H9 (cell line): ENCODE measurements around the gene TRNP1. TPM values are rescaled to one million over a fixed set of nuclear protein-coding genes. Genes with fewer than 3 reads are reported as not detected.

Source experiments
- DNase-seq: peaks from one replicate; pipeline ENCODE4 v3.0.0-alpha.2; 2017
- H2AFZ ChIP-seq: one replicate; pipeline ENCODE4 v1.6.1; 2013; ENCODE audit warnings: mild to moderate bottlenecking, low read length, control low read depth, moderate library complexity
- H2AK5ac ChIP-seq: 2 replicates; pipeline ENCODE4 v1.6.1; 2013; ENCODE audit warnings: low read length, control low read depth, mixed read lengths; ENCODE audit not compliant: insufficient read length
- H2BK120ac ChIP-seq: one replicate; pipeline ENCODE4 v1.6.1; 2013; ENCODE audit warnings: low read depth, mild to moderate bottlenecking, low read length, control low read depth, inconsistent platforms; ENCODE audit not compliant: poor library complexity, severe bottlenecking
- H2BK12ac ChIP-seq: 2 replicates; pipeline ENCODE4 v1.6.1; 2013; ENCODE audit warnings: low read length, control low read depth, mixed read lengths, low read depth; ENCODE audit not compliant: insufficient read length
- H2BK15ac ChIP-seq: 2 replicates; pipeline ENCODE4 v1.6.1; 2013; ENCODE audit warnings: low read depth, low read length, control low read depth
- H2BK20ac ChIP-seq: one replicate; pipeline ENCODE4 v1.6.1; 2013; ENCODE audit warnings: low read depth, mild to moderate bottlenecking, low read length, control low read depth, inconsistent platforms; ENCODE audit not compliant: poor library complexity, severe bottlenecking
- H2BK5ac ChIP-seq: 2 replicates; pipeline ENCODE4 v1.6.1; 2013; ENCODE audit warnings: low read length, control low read depth, mixed read lengths; ENCODE audit not compliant: insufficient read length
- H3K14ac ChIP-seq: 2 replicates; pipeline ENCODE4 v1.6.1; 2013; ENCODE audit warnings: low read length, control low read depth; ENCODE audit not compliant: insufficient read depth
- H3K18ac ChIP-seq: 2 replicates; pipeline ENCODE4 v1.6.1; 2013; ENCODE audit warnings: low read depth, mild to moderate bottlenecking, mixed read lengths, low read length, control low read depth; ENCODE audit not compliant: insufficient read length
- H3K23ac ChIP-seq: 2 replicates; pipeline ENCODE4 v1.6.1; 2013; ENCODE audit warnings: low read length, control low read depth, mixed read lengths, low read depth; ENCODE audit not compliant: insufficient read length
- H3K23me2 ChIP-seq: 2 replicates; pipeline ENCODE4 v1.6.1; 2013; ENCODE audit warnings: low read depth, mild to moderate bottlenecking, mixed read lengths, low read length, control low read depth; ENCODE audit not compliant: insufficient read length, poor library complexity, severe bottlenecking
- H3K27ac ChIP-seq: 2 replicates; pipeline ENCODE4 v1.5.1; 2013; ENCODE audit warnings: low read length, control low read depth, mixed read lengths, low read depth; ENCODE audit not compliant: insufficient read length
- H3K27me3 ChIP-seq: 2 replicates; pipeline ENCODE4 v1.6.1; 2013; ENCODE audit warnings: low read length, control low read depth, inconsistent platforms; ENCODE audit not compliant: insufficient read depth
- H3K4ac ChIP-seq: 2 replicates; pipeline ENCODE4 v1.6.1; 2013; ENCODE audit warnings: low read depth, mild to moderate bottlenecking, control low read depth, inconsistent platforms, low read length, moderate library complexity
- H3K4me1 ChIP-seq: 2 replicates; pipeline ENCODE4 v1.6.1; 2013; ENCODE audit warnings: low read length, control low read depth, inconsistent platforms; ENCODE audit not compliant: insufficient read depth
- H3K4me2 ChIP-seq: 2 replicates; pipeline ENCODE4 v1.6.1; 2013; ENCODE audit warnings: low read length, control low read depth, mixed read lengths; ENCODE audit not compliant: insufficient read length, insufficient read depth
- H3K56ac ChIP-seq: 2 replicates; pipeline ENCODE4 v1.6.1; 2013; ENCODE audit warnings: low read depth, mild to moderate bottlenecking, mixed read lengths, low read length, control low read depth; ENCODE audit not compliant: insufficient read length
- H3K79me1 ChIP-seq: 2 replicates; pipeline ENCODE4 v1.6.1; 2013; ENCODE audit warnings: low read depth, mild to moderate bottlenecking, moderate library complexity, low read length, control low read depth, inconsistent platforms; ENCODE audit not compliant: insufficient read depth, poor library complexity, severe bottlenecking
- H3K79me2 ChIP-seq: 2 replicates; pipeline ENCODE4 v1.6.1; 2013; ENCODE audit warnings: low read length, control low read depth, inconsistent platforms; ENCODE audit not compliant: insufficient read depth
- H3K9ac ChIP-seq: 2 replicates; pipeline ENCODE4 v1.6.1; 2013; ENCODE audit warnings: low read length, control low read depth, mixed read lengths; ENCODE audit not compliant: insufficient read length; ENCODE audit errors: extremely low read depth
- H3K9me3 ChIP-seq: one replicate; pipeline ENCODE4 v1.6.1; 2013; ENCODE audit warnings: low read depth, low read length, inconsistent platforms; ENCODE audit not compliant: control insufficient read depth
- H3T11ph ChIP-seq: one replicate; pipeline ENCODE4 v1.6.1; 2013; ENCODE audit warnings: mild to moderate bottlenecking, low read length, control low read depth, inconsistent platforms
- H4K20me1 ChIP-seq: one replicate; pipeline ENCODE4 v1.6.1; 2013; ENCODE audit not compliant: control insufficient read depth, insufficient read length, insufficient read depth
- H4K5ac ChIP-seq: 2 replicates; pipeline ENCODE4 v1.6.1; 2013; ENCODE audit warnings: low read depth, mild to moderate bottlenecking, mixed read lengths, low read length, control low read depth; ENCODE audit not compliant: insufficient read length
- H4K8ac ChIP-seq: replicated peaks from 2 replicates; pipeline ENCODE4 v1.6.1; 2013; ENCODE audit warnings: low read length, control low read depth, mixed read lengths, low read depth; ENCODE audit not compliant: insufficient read length
- H4K91ac ChIP-seq: 2 replicates; pipeline ENCODE4 v1.6.1; 2013; ENCODE audit warnings: low read depth, mild to moderate bottlenecking, moderate library complexity, mixed read lengths, low read length, control low read depth; ENCODE audit not compliant: insufficient read length
- H3K27ac Mint-ChIP-seq, 3 experiments: 2 replicates in 2 of 3; 3 replicates in 1 of 3; pipeline ENCODE4 v1.8.0; 2020 to 2021; ENCODE audit warnings: mixed read lengths in 3 of 3, mild to moderate bottlenecking in 1 of 3, moderate library complexity in 1 of 3
- H3K27me3 Mint-ChIP-seq: 2 replicates; pipeline ENCODE4 v1.8.0; 2021; ENCODE audit warnings: low read depth, mild to moderate bottlenecking, moderate library complexity, mixed read lengths
- H3K36me3 Mint-ChIP-seq, 3 experiments: 2 replicates in 2 of 3; 3 replicates in 1 of 3; pipeline ENCODE4 v1.8.0; 2020 to 2021; ENCODE audit warnings: low read depth in 3 of 3, mixed read lengths in 3 of 3; ENCODE audit not compliant: insufficient read depth in 1 of 3
- H3K4me1 Mint-ChIP-seq, 2 experiments: 2 replicates each; pipeline ENCODE4 v1.8.0; 2020; ENCODE audit warnings: mixed read lengths in 2 of 2
- H3K4me3 Mint-ChIP-seq, 2 experiments: 2 replicates in 1 of 2; 3 replicates in 1 of 2; pipeline ENCODE4 v1.8.0; 2020 to 2021; ENCODE audit warnings: mild to moderate bottlenecking in 2 of 2, mixed read lengths in 2 of 2, moderate library complexity in 1 of 2
- H3K9me3 Mint-ChIP-seq, 2 experiments: 2 replicates in 1 of 2; 3 replicates in 1 of 2; pipeline ENCODE4 v1.8.0; 2020; ENCODE audit warnings: mild to moderate bottlenecking in 2 of 2, mixed read lengths in 2 of 2, moderate library complexity in 1 of 2
- WGBS: extraction: QIAGEN DNeasy Blood & Tissue Kit; methylation state at CpG from one replicate; pipeline ENCODE4 v1.1.7; 2013; ENCODE audit warnings: missing lambda C conversion rate, low lambda C conversion rate, mixed read lengths; ENCODE audit not compliant: insufficient read length; ENCODE audit errors: extremely low coverage; 5-methylcytosine and 5-hydroxymethylcytosine counted together
- total RNA-seq: library from RNA; stranded (reverse); gene quantifications from 2 replicates; pipeline ENCODE4 v1.2.1, GENCODE V29; 2021
- TF ChIP-seq, protein P1 (sequence below): fragments of 200-600 bp; sonication (generic); conservative IDR thresholded peaks from 3 replicates; pipeline ENCODE4 v1.8.0; 2021; ENCODE audit warnings: antibody characterized with exemption, mild to moderate bottlenecking

TRNP1 gene
- total RNA-seq, 1 experiment from 2014 or later, result 39.0 TPM

GRCh38 chr1:27005166-27005530 lies 11.7 kb downstream of the TRNP1 start:
- H3K27me3 ChIP-seq, result no peaks in the 10 kb centered on the region
- no peak overlapping the region for H3K56ac ChIP-seq
- no peak overlapping the region for H4K8ac ChIP-seq
- H3K18ac ChIP-seq, result no peak overlapping the region
- no peak overlapping the region for H3K23ac ChIP-seq
- no CpG with 5 or more reads among the region's 3 CpGs for WGBS
- H2BK120ac ChIP-seq, result no peak overlapping the region
- H2BK15ac ChIP-seq, result no peak overlapping the region
- peaks cover 74 to 80% of the 10 kb centered on the region in 2 experiments for H3K4me1 Mint-ChIP-seq
- no peaks in the 10 kb centered on the region; a peak in 1 of 5 replicates for H3K9me3 Mint-ChIP-seq
- no peak overlapping the region for H2AK5ac ChIP-seq
- no peaks in the 10 kb centered on the region for H4K20me1 ChIP-seq
- peaks cover 25% of the 10 kb centered on the region for H3K4me1 ChIP-seq
- no peaks in the 10 kb centered on the region for H3K9me3 ChIP-seq
- H3K27ac Mint-ChIP-seq, result peak overlapping the region; percentile 77 to 98 (median 94)
- TF ChIP-seq, protein P1, sequence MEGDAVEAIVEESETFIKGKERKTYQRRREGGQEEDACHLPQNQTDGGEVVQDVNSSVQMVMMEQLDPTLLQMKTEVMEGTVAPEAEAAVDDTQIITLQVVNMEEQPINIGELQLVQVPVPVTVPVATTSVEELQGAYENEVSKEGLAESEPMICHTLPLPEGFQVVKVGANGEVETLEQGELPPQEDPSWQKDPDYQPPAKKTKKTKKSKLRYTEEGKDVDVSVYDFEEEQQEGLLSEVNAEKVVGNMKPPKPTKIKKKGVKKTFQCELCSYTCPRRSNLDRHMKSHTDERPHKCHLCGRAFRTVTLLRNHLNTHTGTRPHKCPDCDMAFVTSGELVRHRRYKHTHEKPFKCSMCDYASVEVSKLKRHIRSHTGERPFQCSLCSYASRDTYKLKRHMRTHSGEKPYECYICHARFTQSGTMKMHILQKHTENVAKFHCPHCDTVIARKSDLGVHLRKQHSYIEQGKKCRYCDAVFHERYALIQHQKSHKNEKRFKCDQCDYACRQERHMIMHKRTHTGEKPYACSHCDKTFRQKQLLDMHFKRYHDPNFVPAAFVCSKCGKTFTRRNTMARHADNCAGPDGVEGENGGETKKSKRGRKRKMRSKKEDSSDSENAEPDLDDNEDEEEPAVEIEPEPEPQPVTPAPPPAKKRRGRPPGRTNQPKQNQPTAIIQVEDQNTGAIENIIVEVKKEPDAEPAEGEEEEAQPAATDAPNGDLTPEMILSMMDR, result no peak
- peaks cover 29 to 76% (median 58%) of the 10 kb centered on the region in 3 experiments; a peak in 6 of 7 replicates for H3K36me3 Mint-ChIP-seq
- no peak overlapping the region for H2AFZ ChIP-seq
- H2BK12ac ChIP-seq, result no peak overlapping the region
- H3K4me3 Mint-ChIP-seq, result peak overlapping the region; percentile 3 to 64; a peak in 3 of 5 replicates
- H3K14ac ChIP-seq, result no peak overlapping the region
- H3K9ac ChIP-seq, result no peak overlapping the region
- H2BK5ac ChIP-seq, result no peak overlapping the region
- no peak overlapping the region for H3K4me2 ChIP-seq
- H3K27me3 Mint-ChIP-seq, result no peaks in the 10 kb centered on the region; the same call in 1 of the 2 replicates
- no peak overlapping the region for H4K5ac ChIP-seq
- no peak overlapping the region for H3K4ac ChIP-seq
- peaks cover 14% of the 10 kb centered on the region; the same call in 1 of the 2 replicates for H3K79me2 ChIP-seq
- H2BK20ac ChIP-seq, result no peak overlapping the region
- no peak overlapping the region for H3K27ac ChIP-seq
- peaks cover 8% of the 10 kb centered on the region for H3K23me2 ChIP-seq
- no peak overlapping the region for H3T11ph ChIP-seq
- no peak for DNase-seq
- H4K91ac ChIP-seq, result no peak overlapping the region
- no peaks in the 10 kb centered on the region for H3K79me1 ChIP-seq
